DOHH2 (cell line): Measurements from ENCODE around the gene SLC2A9.

Experiments used
- H3F3A ChIP-seq: fragments of 200-600 bp; sonication (generic), shearing (Covaris generic); 2 replicates; pipeline ENCODE4 v1.6.0; 2016; ENCODE audit warnings: antibody characterized with exemption, mild to moderate bottlenecking; ENCODE audit not compliant: control insufficient read depth, insufficient read depth
- H3K27ac ChIP-seq: fragments of 200-600 bp; sonication (generic); 2 replicates; pipeline ENCODE4 v1.5.1; 2014; ENCODE audit warnings: low read depth, mild to moderate bottlenecking, low read length, moderate library complexity
- H3K27me3 ChIP-seq: fragments of 200-600 bp; sonication (generic); 2 replicates; pipeline ENCODE4 v1.6.1; 2014; ENCODE audit warnings: mild to moderate bottlenecking, low read length, mixed read lengths; ENCODE audit not compliant: control insufficient read depth
- H3K36me3 ChIP-seq: fragments of 200-600 bp; sonication (generic); 2 replicates; pipeline ENCODE4 v1.6.1; 2014; ENCODE audit warnings: mild to moderate bottlenecking, low read length, moderate library complexity, mixed read lengths; ENCODE audit not compliant: control insufficient read depth
- H3K4me1 ChIP-seq: fragments of 200-600 bp; sonication (generic); 2 replicates; pipeline ENCODE4 v1.6.1; 2014; ENCODE audit warnings: mild to moderate bottlenecking, low read length, mixed read lengths; ENCODE audit not compliant: control insufficient read depth
- H3K4me2 ChIP-seq: fragments of 200-600 bp; sonication (generic); 2 replicates; pipeline ENCODE4 v1.6.0; 2014; ENCODE audit warnings: mild to moderate bottlenecking, low read length, moderate library complexity
- H3K4me3 ChIP-seq: fragments of 200-600 bp; sonication (generic); 2 replicates; pipeline ENCODE4 v1.5.1; 2014; ENCODE audit warnings: mild to moderate bottlenecking, low read length, mixed read lengths
- H3K79me2 ChIP-seq: fragments of 200-600 bp; sonication (generic); 2 replicates; pipeline ENCODE4 v1.6.1; 2014; ENCODE audit warnings: mild to moderate bottlenecking, low read length, mixed read lengths; ENCODE audit not compliant: control insufficient read depth
- H3K9me2 ChIP-seq: fragments of 200-600 bp; sonication (generic); replicated peaks from 2 replicates; pipeline ENCODE4 v1.6.1; 2014; ENCODE audit warnings: mild to moderate bottlenecking, low read length, mixed read lengths; ENCODE audit not compliant: control insufficient read depth
- H3K9me3 ChIP-seq: fragments of 200-600 bp; sonication (generic); 2 replicates; pipeline ENCODE4 v1.6.1; 2014; ENCODE audit warnings: antibody characterized with exemption, low read length, mixed read lengths; ENCODE audit not compliant: control insufficient read depth, insufficient read depth
- H4K20me1 ChIP-seq: fragments of 200-600 bp; sonication (generic); 2 replicates; pipeline ENCODE4 v1.6.0; 2014; ENCODE audit warnings: low read depth, mild to moderate bottlenecking, antibody characterized with exemption, low read length, moderate library complexity; ENCODE audit not compliant: control insufficient read depth, insufficient read depth
- EZH2phosphoT487 ChIP-seq: fragments of 200-600 bp; sonication (generic); IDR thresholded peaks from 2 replicates; pipeline ENCODE4 v1.6.1; 2017; ENCODE audit warnings: borderline replicate concordance, mild to moderate bottlenecking, antibody characterized with exemption, low read length, moderate library complexity, mixed read lengths
- TF ChIP-seq, protein P1 (sequence below): fragments of 200-600 bp; sonication (generic); IDR thresholded peaks from one replicate; pipeline ENCODE4 v1.5.1; 2014; ENCODE audit warnings: antibody characterized with exemption, mild to moderate bottlenecking, low read depth, low read length; ENCODE audit not compliant: poor library complexity, severe bottlenecking

The SLC2A9 gene

DNA sequence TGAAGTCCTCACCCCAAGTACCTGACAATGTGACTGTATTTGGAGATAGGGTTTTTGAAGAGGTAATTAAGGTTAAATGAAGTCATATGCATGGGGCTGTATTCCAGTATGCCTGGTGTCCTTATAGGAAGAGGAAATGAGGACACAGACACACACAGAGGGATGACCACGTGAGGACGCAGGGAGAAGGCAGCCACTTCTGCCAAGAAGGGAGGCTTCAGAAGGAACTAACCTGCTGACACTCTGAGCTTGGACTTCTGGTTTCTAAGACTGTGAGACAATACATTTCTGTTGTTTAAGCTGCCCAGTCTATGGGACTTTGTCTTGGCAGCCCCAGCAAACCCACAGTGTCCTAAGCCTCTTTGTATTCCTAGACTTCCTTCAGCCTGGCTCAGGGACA is 3.0 kb upstream of the SLC2A9 start:
- Histone ChIP-seq H3K36me3 (no peaks in the 10 kb centered on the region), H3K9me3 (no peaks in the 10 kb centered on the region), H3F3A (no peaks in the 10 kb centered on the region), H3K4me1 (peaks cover 58% of the 10 kb centered on the region), H3K4me2 (peak overlapping the region; percentile 37), H3K27ac (0 out of 2 replicates have a peak overlapping the region, but pooled peaks have one; percentile 31), H3K9me2 (no peaks in the 10 kb centered on the region), H3K27me3 (no peaks in the 10 kb centered on the region), H3K79me2 (no peaks in the 10 kb centered on the region), H3K4me3 (no peak overlapping the region), H4K20me1 (no peaks in the 10 kb centered on the region)
- no peak for TF ChIP-seq EZH2phosphoT487
- TF ChIP-seq, protein P1, sequence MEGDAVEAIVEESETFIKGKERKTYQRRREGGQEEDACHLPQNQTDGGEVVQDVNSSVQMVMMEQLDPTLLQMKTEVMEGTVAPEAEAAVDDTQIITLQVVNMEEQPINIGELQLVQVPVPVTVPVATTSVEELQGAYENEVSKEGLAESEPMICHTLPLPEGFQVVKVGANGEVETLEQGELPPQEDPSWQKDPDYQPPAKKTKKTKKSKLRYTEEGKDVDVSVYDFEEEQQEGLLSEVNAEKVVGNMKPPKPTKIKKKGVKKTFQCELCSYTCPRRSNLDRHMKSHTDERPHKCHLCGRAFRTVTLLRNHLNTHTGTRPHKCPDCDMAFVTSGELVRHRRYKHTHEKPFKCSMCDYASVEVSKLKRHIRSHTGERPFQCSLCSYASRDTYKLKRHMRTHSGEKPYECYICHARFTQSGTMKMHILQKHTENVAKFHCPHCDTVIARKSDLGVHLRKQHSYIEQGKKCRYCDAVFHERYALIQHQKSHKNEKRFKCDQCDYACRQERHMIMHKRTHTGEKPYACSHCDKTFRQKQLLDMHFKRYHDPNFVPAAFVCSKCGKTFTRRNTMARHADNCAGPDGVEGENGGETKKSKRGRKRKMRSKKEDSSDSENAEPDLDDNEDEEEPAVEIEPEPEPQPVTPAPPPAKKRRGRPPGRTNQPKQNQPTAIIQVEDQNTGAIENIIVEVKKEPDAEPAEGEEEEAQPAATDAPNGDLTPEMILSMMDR = no peak

DNA sequence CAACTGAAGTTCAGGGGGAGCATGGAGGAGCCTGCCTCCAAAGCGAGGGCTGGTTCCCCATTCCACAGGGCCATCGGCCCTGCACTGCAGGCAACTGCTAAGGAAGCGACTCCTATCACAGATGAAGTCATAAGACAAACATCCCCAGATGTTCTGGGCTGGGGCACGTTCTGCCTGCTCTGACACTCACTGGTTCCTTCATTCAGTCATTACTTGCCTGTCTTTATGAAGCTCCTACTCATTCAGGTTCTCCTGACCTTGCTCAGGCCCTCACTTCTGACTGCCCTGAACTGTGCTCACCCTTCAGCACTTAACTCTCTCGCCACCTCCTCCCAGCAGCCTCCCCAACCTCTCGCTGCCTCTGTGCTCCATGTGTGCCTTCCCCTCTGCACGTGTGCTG is 2.5 kb upstream of the SLC2A9 start:
- Histone ChIP-seq H3K9me2 (no peaks in the 10 kb centered on the region), H3K27ac (peak overlapping the region; percentile 31), H3K79me2 (no peaks in the 10 kb centered on the region), H3K36me3 (no peaks in the 10 kb centered on the region), H3K4me3 (peak overlapping the region; percentile 20; the same call in 1 of the 2 replicates), H3K4me1 (peaks cover 61% of the 10 kb centered on the region), H3K27me3 (no peaks in the 10 kb centered on the region), H3K9me3 (no peaks in the 10 kb centered on the region), H3F3A (no peaks in the 10 kb centered on the region), H4K20me1 (no peaks in the 10 kb centered on the region), H3K4me2 (peak overlapping the region; percentile 37)
- TF ChIP-seq, protein P1 = no peak
- TF ChIP-seq EZH2phosphoT487 = no peak

DNA sequence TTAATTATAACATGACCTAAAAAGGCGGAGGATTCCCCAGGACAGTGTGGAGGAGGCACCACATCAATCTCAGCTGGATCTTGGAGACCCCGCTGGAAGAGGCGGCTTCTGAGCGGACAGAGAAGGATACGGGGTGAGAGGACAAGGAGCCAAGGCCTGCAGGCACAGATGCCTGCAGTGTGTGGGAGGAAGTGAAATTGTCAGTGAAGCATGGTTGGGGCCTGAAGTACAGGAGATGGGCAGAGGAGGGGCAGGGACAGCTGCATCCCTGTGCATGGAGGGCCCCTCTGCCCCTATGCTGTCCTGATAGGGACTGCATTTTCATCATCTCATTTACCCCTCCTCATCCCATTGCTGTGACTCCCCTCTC is 1.7 kb upstream of the SLC2A9 start:
- Histone ChIP-seq H3K36me3 (no peaks in the 10 kb centered on the region), H3K79me2 (no peaks in the 10 kb centered on the region), H3K4me1 (peaks cover 61% of the 10 kb centered on the region), H3K9me3 (no peaks in the 10 kb centered on the region), H4K20me1 (no peaks in the 10 kb centered on the region), H3K27ac (peak overlapping the region; percentile 31), H3K4me3 (peak overlapping the region; percentile 20; the same call in 1 of the 2 replicates), H3K27me3 (no peaks in the 10 kb centered on the region), H3K9me2 (no peaks in the 10 kb centered on the region), H3K4me2 (peak overlapping the region; percentile 37), H3F3A (no peaks in the 10 kb centered on the region)
- TF ChIP-seq EZH2phosphoT487 = no peak
- TF ChIP-seq, protein P1 = no peak
